Pulmonary artery endothelial cell (primary cell): Measurements from ENCODE around the gene ZXDC. TPM values are rescaled to one million over a fixed set of nuclear protein-coding genes. Genes with fewer than 3 reads are reported as not detected.

Experiments
- DNase-seq: peaks from one replicate; pipeline ENCODE4 v3.0.0-alpha.2; 2011; ENCODE audit warnings: low read depth, low spot score
- total RNA-seq: library from RNA; depleted of rRNA; stranded (reverse); fragments of >200 nt; gene quantifications from 2 replicates; pipeline ENCODE4 v1.2.3, GENCODE V29; 2014

ZXDC gene
- 15.2 and 20.5 TPM in 2 replicates for total RNA-seq

DNA sequence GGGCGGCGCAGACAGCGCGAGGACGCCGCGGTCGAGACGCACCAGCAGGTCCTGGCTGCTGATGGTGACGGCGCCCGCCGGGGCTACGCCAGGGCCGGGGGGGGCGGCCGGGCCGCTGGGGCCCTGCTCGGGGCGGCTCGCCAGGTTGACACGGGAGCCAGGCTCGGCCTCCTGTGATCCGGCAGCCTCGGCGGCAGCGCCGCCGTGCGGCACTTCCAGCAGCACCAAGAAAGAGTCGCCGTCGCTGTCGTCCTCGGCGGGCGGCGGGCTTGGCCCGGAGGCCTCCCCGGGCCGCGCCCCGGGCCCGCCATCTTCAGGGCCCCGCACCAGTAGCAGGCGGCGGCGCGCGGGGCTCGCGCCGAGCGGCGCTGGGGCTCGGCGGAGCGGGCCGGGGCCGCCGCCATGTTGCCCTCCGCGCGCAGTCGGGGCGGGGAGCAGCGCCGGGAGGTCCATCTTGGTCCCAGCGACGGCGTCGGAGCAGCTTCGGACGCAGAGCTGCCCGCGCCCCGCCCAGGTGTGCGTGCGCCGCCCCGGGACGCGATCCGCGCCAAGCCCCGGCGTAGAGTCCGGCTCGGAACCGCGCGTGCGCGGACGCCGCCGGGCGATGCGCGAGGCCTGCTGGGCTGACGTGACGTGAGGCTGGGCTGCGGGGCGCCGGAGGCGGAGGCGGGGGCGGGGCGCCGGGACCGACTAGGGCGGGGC lies at the start of gene ZXDC:
TSS of gene ZXDC (minus strand) at position 479 of the 702 bp plus-strand sequence. CDS start at position 453, 26 bp downstream.
- peak; percentile 73 for DNase-seq

GRCh38 chr3:126525091-126525852 lies 49.6 kb upstream of the ZXDC start:
- DNase-seq = no peak

DNA sequence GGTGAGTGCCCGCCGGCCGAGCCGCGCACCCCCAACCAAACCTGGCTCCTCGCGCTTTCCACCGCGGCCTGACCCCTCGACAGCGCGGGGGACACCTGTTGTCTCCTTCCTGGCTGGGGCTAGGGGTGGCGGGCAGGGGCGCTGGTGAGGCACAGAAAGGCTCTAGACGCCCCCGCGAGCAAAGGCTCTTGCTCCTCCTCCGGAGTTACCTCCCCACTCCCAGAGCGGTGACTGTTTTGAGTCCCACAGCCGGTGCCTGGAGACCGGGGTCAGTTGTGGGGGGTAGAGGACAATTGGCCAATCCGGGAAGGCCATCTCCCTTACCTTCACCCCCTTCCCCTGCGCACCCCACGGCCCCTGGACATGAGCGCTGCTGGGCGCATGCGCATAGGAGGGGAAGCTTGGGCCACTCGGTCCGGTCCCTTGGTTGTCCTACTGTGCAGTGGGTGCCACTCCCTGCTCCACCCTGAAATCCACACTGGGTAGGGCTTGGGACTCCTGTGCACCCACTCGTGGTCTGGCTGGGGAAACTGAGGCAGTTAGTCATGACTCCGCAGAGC lies 48.8 kb upstream of the ZXDC start:
- no peak for DNase-seq

DNA sequence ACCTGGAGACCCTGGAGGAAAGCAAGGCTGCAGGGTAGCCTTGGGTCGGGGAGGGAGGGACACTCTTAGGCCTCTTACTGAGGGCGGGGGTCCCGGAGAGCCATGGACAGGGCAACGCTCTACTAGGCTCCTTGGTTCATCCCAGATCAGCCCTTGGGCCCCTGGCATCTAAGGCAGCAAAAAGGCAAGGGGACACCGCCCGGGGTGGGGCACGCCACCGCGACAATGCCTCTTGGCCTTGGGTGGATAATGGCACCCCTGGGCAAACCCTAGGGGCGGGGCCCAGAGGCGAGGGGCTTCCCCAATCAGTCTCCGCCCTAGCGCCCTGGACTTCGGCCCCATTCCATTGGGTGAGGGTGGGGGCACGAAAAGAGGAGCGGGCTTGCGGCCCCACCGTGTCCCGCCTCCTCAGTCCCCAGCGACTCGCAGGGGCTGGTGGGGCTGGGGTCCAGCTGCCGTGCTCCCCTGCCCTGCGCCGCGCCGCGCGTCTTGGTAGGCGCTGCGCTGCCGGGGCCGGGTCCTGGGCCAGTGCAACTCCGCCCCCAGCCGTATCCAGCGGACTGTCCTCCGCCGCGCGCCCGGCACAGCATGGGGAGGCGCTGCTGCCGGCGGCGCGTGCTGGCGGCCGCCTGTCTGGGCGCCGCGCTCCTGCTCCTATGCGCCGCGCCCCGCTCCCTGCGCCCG lies 48.2 kb upstream of the ZXDC start, which contains the start of gene CHST13:
TSS of gene CHST13 (plus strand) at position 411 of the 684 bp plus-strand sequence. CDS start at position 589, 178 bp downstream.
- DNase-seq = no peak

DNA sequence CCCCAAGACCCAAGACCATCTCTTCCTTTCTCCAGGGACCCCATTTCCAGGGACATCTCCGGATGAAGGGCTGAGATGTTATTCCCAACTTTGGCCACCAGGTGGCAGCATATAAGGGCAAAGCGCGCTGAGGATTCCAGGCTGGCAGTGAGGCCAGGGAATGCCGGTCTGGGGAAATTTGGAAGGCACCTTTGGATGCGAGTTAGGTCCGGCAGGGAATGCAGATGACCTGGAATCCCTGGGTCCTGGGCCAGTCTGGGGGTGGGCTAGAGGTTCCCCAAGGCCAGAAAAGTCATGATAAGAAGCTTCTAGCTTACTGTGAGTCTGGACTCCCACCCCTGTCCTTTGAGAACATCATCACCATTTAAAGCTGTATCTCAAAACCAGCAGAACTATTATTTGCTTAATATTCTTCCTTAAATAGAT lies 46.7 kb upstream of the ZXDC start:
- no peak for DNase-seq

- DNase-seq = no peak
Measured at GRCh38 chr3:126521122-126521891, 45.6 kb upstream of the ZXDC start.

DNA sequence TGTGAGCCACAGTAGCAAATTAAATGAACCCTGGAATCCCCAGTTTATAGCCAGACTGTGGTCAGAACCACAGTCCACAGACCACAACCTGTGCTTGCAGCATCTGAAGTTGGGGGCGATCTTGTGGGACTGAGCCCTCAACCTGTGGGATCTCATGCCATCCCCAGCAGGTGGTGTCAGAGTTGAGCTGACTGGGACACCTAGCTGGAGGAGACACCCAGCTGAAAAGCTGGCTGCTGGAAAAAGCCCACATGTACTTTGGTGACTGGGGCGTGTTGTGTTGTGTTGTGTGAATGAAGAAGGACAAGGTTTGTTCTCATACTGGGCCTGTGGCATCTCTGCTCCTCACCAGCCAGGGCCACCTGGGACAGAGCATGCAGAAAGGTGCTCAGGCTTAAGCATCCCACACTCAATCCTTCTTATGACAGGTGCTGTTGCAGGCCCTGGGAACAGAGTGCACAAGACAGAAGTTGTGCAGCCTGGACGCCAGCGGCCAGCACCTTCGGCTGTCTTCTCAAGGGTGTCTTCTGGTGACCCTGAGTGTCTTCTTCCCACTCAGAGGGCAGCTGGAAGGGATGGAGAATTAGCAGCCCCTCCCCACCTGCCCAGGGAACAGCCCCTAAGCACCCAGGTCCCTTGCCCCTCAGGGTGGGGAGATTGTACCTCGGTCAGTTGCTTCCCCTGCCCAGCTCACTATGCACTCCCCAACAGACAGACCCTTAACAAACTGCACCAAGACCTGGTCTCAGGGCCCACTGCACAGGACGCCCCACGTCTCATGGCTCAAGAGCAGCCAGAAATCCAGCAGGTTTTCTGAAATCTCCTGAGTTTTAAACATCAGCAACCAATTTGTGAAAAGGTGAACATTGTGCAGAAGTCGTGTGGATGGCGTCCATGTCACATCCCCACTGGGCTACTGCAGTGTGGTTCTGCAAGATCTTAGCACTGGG lies 44.1 kb upstream of the ZXDC start:
- no peak for DNase-seq

DNA sequence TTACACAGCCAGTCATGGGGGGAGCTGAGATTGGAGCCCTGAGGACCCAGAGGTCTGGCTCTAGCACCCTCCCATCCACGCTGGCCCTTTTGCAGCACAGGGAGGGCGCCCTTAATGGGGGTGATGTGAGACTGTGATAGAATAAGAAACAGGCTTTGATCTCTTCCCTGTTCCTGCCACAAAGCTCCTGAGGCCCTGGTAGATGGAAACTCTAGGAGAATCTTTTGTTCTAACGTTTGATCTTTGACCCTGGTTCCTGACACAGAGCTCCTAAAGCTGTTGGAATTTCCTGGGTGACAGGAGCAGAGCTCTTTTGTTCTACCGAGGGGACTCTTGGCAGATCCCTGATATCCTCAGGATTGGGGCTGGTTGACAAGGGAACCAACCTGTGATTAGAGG lies 43.1 kb upstream of the ZXDC start:
- DNase-seq = no peak

DNA sequence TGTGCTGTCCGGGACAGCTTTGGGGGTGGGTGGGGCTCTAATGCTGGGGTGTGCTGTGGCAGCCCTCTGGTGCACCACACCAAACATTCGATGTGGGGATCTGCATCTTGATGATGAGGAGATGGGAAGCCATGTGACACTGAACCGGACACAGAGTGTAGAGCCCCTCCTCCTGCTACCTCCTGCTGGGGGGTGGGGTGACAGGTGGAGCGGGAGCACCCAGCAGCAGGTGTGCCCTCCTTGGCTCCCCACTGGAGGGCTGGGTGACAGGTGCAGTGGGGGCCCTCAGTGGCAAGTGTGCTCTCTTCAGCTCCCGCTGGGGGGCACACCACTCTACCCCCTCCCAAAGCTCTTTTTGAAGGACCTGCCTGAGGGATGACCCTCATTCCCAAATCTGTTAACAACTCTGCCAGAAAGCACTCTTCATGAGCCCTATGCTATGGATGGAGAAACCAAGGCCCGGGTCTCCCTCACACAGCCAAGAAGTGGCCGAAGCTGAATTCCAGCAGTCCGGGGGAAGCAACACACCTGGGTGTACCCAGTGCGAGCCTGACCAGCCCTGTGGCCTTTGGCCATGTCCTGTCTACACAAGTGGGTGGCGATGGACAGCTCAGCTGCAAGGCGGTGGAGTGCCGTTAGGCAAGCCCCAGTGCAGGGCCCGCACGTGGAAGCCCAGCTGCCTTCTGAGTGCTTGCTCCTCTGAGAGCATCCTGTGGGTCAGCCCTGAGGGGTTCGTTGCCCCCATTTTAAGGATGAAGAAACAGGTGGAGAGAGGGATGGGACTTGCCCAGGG lies 42.5 kb upstream of the ZXDC start:
- no peak for DNase-seq

GRCh38 chr3:126517291-126517951 lies 41.7 kb upstream of the ZXDC start, which contains the start of gene UROC1:
Gene UROC1 (minus strand): TSS chr3:126517773. CDS start chr3:126517719, 54 bp downstream.
- DNase-seq = no peak

DNA sequence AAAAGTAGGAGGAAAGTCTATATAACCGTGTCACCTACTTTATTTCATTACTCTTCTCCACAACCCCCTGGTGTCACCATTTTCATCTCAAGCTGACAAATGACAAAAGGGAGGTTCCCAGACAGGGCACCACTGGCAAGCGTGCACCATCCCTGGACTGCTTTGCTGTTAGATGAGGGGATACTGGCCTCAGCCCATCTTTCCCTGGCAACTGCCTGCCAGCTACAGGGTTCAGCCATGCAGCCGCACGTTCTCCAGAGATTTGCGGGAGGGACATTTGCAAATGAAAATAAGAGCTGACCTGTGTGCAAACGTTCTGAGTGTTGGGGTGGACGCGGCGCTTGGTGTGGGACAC lies 41.2 kb upstream of the ZXDC start:
- no peak for DNase-seq

- DNase-seq = no peak
Measured at GRCh38 chr3:126516152-126516935, 40.7 kb upstream of the ZXDC start.

- no peak for DNase-seq
Measured at GRCh38 chr3:126515066-126515706, 39.5 kb upstream of the ZXDC start.

GRCh38 chr3:126514161-126514560 lies 38.5 kb upstream of the ZXDC start:
- DNase-seq = no peak

GRCh38 chr3:126512916-126513650 lies 37.4 kb upstream of the ZXDC start:
- no peak for DNase-seq

DNA sequence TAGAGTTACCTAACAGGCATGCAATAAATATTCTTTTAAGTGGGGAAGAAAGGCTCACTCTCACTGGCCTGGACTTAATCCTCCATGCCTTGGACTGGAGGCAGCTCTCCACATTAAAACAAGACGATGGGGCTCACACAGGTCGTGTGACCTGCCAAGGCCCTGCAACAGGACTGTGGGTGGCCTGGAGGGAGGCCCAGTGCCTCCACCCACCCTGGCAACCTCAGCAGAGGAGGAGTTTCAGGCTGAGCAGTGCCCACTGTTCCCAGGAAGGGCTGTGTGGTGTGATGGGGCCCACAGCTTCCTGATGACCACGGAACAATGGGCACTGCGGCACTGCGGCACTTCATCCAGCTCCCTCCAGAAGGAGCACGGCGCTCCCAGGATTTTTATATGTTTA lies 36.3 kb upstream of the ZXDC start:
- DNase-seq = no peak

DNA sequence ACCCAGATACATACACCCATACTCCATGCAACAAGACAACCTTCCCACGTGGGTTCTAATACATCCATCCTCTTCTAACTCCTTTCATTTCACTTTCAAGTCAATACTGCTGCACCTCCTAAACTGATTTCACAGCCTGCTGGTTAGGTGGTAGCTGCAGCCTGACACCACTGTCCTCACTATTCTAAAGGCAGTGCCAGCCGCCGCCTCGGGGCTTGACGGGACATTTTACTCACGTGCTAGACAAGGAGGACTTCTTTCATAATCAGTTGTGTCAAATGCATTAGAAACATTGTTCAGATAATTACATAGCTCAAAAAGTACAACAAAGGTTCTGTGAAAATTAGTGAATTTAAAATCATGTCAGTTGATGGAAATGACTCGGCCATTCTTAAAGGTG lies 35.6 kb upstream of the ZXDC start:
- no peak for DNase-seq
